Psoas muscle (tissue), 8 donors: ENCODE data around the gene TMEM239. TPM values are rescaled to one million over a fixed set of nuclear protein-coding genes. Genes with fewer than 3 reads are reported as not detected.
A peak's percentile ranks its signal among the peaks of the same experiment; 100 is the strongest.

Experiments
- ATAC-seq, 4 donors: fragments of 200-7000 bp; cut with Tn5 transposase; one replicate each; pipeline ENCODE4 v1.9.1; 2020; ENCODE audit warnings: moderate library complexity in 3 of 4, mild to moderate bottlenecking in 2 of 4
- DNase-seq, 2 donors: peaks; one replicate each; pipeline ENCODE4 v3.0.0-alpha.2; 2020
- H3K27ac ChIP-seq: fragments of 200-600 bp; one replicate; pipeline ENCODE4 v1.8.0; 2022
- H3K27me3 ChIP-seq, 3 donors: fragments of 200-600 bp in 1 of 3; one replicate each; pipeline versions ENCODE4 v1.6.1 to v1.8.0; 2013 to 2022; ENCODE audit warnings: low read length in 2 of 3, mild to moderate bottlenecking in 2 of 3, moderate library complexity in 1 of 3; ENCODE audit not compliant: insufficient read depth in 3 of 3
- H3K36me3 ChIP-seq, 2 donors: fragments of 200-600 bp in 1 of 2; one replicate each; pipeline versions ENCODE4 v1.6.1 to v1.8.0; 2013 to 2022; ENCODE audit warnings: low read depth in 1 of 2, mild to moderate bottlenecking in 1 of 2, moderate library complexity in 1 of 2; ENCODE audit not compliant: insufficient read depth in 1 of 2
- H3K4me1 ChIP-seq: fragments of 200-600 bp; one replicate; pipeline ENCODE4 v1.8.0; 2022
- H3K4me3 ChIP-seq: fragments of 200-600 bp; one replicate; pipeline ENCODE4 v1.8.0; 2022; ENCODE audit warnings: mild to moderate bottlenecking
- H3K9me3 ChIP-seq: fragments of 200-600 bp; one replicate; pipeline ENCODE4 v1.8.0; 2022
- CTCF ChIP-seq: fragments of 200-600 bp; IDR thresholded peaks from one replicate; pipeline ENCODE4 v1.8.0; 2022; ENCODE audit warnings: antibody characterized with exemption
- WGBS, 3 donors: extraction: QIAGEN DNeasy Blood & Tissue Kit; methylation state at CpG; one replicate each; pipeline versions ENCODE4 v1.1.6 to v1.1.7; 2013; 5-methylcytosine and 5-hydroxymethylcytosine counted together
- intact Hi-C, 2 donors: fragments of 100-400 bp; cut with DNase I; formaldehyde crosslinking; loops; one replicate each; pipeline versions ENCODE4 v1.11.0 to v1.14.2; 2022
- polyA plus RNA-seq, 3 donors: library from polyadenylated mRNA; stranded (reverse); fragments of 200-250 nt; gene quantifications; one replicate each; pipeline ENCODE4 v1.2.3, GENCODE V29; 2013
- total RNA-seq, 4 donors: library from RNA; stranded (reverse); fragmentation: NEBNext Ultra II Directional in 2 of 4; extraction: Animal tissue kit (Norgen Biotek cat#: 25700) in 2 of 4; gene quantifications; one replicate each; pipeline versions ENCODE4 v1.2.1 to v1.2.4, GENCODE V29; 2021 to 2023
- donor health status: healthy with polysubstance abuse.
- donor health status: DM: no; HTN: no; CAD: no; lungs with moderate emphysema.
- donor health status: Bipolar disorder and iron deficiency.
- donor health status: healthy.
- donor health status: DM: yes; HTN: yes; CAD: no.
- donor health status: DM: no; HTN: no; CAD: no.
- donor health status: DM: no; HTN: no; CAD: no.
- donor health status: DM: yes; HTN: yes; CAD: no.

Gene TMEM239
- total and polyA plus RNA-seq, 7 donors = not detected

- Histone ChIP-seq H3K4me3 (no peak overlapping the region), H3K27ac (no peak overlapping the region), H3K4me1 (peaks cover 5% of the 10 kb centered on the region), H3K27me3 (no peaks in the 10 kb centered on the region), H3K9me3 (no peaks in the 10 kb centered on the region), H3K36me3 (peaks cover 0 to 43% of the 10 kb centered on the region in 2 donors)
- peak in 3 of 4 donors; percentile 46 to 75 (median 48) for ATAC-seq
- 63 to 84% (median 70%) methylated on average over 4 of the region's 4 CpGs for WGBS, 3 donors
- no peak for DNase-seq
- intact Hi-C loops = loop anchor here in 1 of 2 donors (10.0 kb wide), 2 partner anchors 105 to 165 kb away; partner anchors contain the start of gene EBF4
- no peak for TF ChIP-seq CTCF
Observed at GRCh38 chr20:2859330-2860121, 43.4 kb downstream of the TMEM239 start.

GRCh38 chr20:2864626-2865025 lies 48.5 kb downstream of the TMEM239 start:
- no peak for TF ChIP-seq CTCF
- 94 to 96% (median 96%) methylated on average over 12 of the region's 12 CpGs for WGBS, 3 donors
- no peaks in the 10 kb centered on the region for H3K4me1 ChIP-seq
- H3K36me3 ChIP-seq = peaks cover 0 to 71% of the 10 kb centered on the region in 2 donors
- intact Hi-C loops = no loop called here
- H3K27me3 ChIP-seq = no peaks in the 10 kb centered on the region
- DNase-seq = no peak
- ATAC-seq = no peak
- H3K27ac ChIP-seq = no peak overlapping the region
- no peaks in the 10 kb centered on the region for H3K9me3 ChIP-seq
- H3K4me3 ChIP-seq = no peak overlapping the region

- H3K27ac ChIP-seq = no peak overlapping the region
- 93 to 98% (median 95%) methylated on average over 10 of the region's 10 CpGs for WGBS, 3 donors
- H3K4me1 ChIP-seq = no peaks in the 10 kb centered on the region
- H3K9me3 ChIP-seq = no peaks in the 10 kb centered on the region
- intact Hi-C loops = no loop called here
- DNase-seq (no peak), ATAC-seq (no peak)
- H3K36me3 ChIP-seq = peaks cover 0 to 71% of the 10 kb centered on the region in 2 donors
- no peaks in the 10 kb centered on the region for H3K27me3 ChIP-seq
- no peak for TF ChIP-seq CTCF
- H3K4me3 ChIP-seq = no peak overlapping the region
Observed at GRCh38 chr20:2865101-2865500, 48.9 kb downstream of the TMEM239 start.

- ATAC-seq = no peak
- intact Hi-C loops = no loop called here
- peaks cover 0 to 67% of the 10 kb centered on the region in 2 donors for H3K36me3 ChIP-seq
Observed at GRCh38 chr20:2865630-2866029, 49.5 kb downstream of the TMEM239 start.

More at GRCh38 chr20:2865630-2866029, 49.5 kb downstream of the TMEM239 start:
- Histone ChIP-seq H3K4me3 (no peak overlapping the region), H3K27me3 (no peaks in the 10 kb centered on the region), H3K4me1 (no peaks in the 10 kb centered on the region), H3K9me3 (no peaks in the 10 kb centered on the region), H3K27ac (no peak overlapping the region)
- DNase-seq = no peak
- no peak for TF ChIP-seq CTCF
- 88 to 93% (median 92%) methylated on average over 3 of the region's 3 CpGs for WGBS, 3 donors
